Stimulated activated CD4-positive, alpha-beta T cell treated with anti-CD3 and anti-CD28 coated beads, Interleukin-15, amount 100 ng/mL, for 1 hour (primary cell): ENCODE results near the gene HEPACAM.

Experiments
- DNase-seq, 2 donors: peaks; one replicate each; pipeline ENCODE4 v3.0.0-alpha.2; 2020; ENCODE audit warnings: low read depth in 1 of 2, low spot score in 1 of 2

The HEPACAM gene

GRCh38 chr11:124943741-124944140, 7.9 kb upstream of the HEPACAM start:
- DNase-seq, result no peak

DNA sequence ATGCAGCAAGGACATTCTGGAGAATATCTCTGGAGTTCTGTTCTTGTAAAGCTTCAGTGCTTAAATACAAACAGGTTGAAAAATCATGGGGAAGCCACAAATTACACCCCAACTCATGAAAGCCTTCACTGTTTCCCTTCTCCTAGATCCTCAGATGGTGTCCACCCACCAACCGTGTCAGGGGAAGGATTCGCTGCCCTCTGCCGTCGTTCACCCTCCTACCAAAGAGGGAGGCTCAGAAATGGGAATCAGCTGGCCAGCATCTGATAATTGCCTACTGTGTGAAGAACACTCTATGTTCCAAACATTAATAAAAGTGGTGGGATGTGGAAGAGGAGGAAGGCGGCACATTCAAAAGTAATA, 7.4 kb upstream of the HEPACAM start:
- DNase-seq, result no peak

- DNase-seq, result no peak
Observed at GRCh38 chr11:124942466-124943253, 6.8 kb upstream of the HEPACAM start.

GRCh38 chr11:124941703-124942102, 5.9 kb upstream of the HEPACAM start:
- DNase-seq, result no peak

GRCh38 chr11:124938970-124939369, 3.1 kb upstream of the HEPACAM start:
- no peak for DNase-seq

- no peak for DNase-seq
Observed at GRCh38 chr11:124938206-124938765, 2.4 kb upstream of the HEPACAM start.

DNA sequence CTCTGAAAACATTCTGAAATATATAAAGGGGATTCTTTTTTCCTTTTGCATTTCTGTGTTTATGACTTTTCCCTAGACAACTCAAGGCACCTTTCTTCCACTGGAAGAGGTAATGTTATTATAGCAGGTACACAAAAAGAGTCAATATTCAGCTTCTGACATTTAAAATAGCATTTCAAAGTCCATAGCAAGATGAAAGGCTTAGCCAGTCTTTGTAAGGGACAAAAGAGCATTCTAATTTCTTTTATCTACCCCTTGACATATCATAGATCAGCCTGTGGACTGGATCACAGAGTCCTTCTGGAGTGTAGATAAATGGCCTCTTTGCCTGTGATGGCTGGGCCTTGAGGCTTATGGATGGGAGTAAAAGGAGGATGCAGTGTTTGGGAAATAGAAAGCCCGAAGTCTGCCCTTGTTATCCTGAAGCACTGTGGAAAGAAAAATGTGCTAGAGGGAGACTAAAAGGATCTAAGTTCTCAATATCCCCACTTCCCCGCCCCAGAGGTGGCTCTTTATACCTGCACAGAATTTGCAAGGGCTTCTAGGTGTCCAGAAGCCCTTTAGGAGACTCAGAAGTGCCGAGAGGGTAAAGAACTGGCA, 1.6 kb upstream of the HEPACAM start:
- DNase-seq, result no peak

DNA sequence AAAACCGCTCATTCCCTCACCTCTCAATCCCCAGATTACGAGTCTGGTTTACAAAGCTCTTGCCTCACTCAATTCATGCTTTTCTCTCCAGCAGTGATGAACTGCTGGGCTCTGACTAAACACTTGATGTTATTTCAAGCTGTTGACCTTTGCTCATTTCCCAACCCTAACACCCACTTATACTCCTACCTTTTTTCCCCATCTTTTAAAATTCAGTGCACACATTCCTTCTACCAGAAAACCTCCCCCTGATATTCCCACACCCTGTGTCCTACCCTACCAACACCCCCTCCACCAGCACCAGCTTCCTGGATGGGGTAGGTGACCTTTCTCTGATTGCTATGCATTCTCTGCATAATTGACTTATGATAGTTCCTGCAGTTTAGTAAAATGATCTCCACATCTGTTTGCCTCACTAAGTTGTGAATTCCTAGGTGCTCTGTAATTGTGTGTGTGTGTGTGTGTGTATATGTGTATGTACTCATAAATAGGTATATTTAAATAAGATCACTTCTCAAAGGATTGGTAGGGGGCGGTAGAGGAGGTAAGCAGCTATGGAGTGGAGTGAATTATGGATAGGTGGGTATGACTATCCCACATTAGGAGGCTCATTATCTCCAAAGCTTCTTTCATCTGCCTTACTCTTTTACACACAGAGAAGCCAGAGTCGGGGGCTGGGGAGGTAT, 842 bp downstream of the HEPACAM start:
- no peak for DNase-seq

GRCh38 chr11:124930799-124931198, 5.0 kb downstream of the HEPACAM start:
- no peak for DNase-seq

- no peak for DNase-seq
Observed at GRCh38 chr11:124928942-124929665, 6.7 kb downstream of the HEPACAM start.

GRCh38 chr11:124923296-124923695, 12.6 kb downstream of the HEPACAM start:
- DNase-seq, result no peak

- DNase-seq, result no peak
Observed at GRCh38 chr11:124922831-124923230, 13.0 kb downstream of the HEPACAM start.

GRCh38 chr11:124920870-124921609, 14.8 kb downstream of the HEPACAM start:
- DNase-seq, result peak; percentile 51 to 69

GRCh38 chr11:124920356-124920755, 15.5 kb downstream of the HEPACAM start:
- no peak for DNase-seq

DNA sequence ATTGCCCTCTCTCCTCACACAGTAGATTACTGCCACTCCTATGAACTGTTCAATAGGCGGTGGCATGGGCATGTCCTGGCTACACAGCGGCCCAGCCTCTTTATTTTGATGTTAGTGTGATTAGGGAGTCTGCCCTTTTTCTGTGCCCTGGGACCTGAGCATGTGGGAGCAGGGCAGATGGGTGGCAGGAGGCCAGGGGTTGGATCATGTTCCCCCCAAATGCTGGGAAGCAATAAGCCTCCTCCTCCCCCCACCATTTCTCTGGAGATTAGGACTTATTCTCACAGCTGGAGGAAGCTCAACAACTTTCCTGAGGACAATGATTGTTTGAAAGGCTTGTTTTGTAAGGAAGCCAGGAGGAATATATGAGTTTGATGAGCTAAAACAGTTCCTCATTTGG, 15.9 kb downstream of the HEPACAM start:
- DNase-seq, result no peak

GRCh38 chr11:124918950-124919349, 16.9 kb downstream of the HEPACAM start, which contains the start of gene HEPN1:
HEPN1 (plus strand) TSS chr11:124919250.
- no peak for DNase-seq

- no peak for DNase-seq
Observed at GRCh38 chr11:124917115-124917637, 18.7 kb downstream of the HEPACAM start.

DNA sequence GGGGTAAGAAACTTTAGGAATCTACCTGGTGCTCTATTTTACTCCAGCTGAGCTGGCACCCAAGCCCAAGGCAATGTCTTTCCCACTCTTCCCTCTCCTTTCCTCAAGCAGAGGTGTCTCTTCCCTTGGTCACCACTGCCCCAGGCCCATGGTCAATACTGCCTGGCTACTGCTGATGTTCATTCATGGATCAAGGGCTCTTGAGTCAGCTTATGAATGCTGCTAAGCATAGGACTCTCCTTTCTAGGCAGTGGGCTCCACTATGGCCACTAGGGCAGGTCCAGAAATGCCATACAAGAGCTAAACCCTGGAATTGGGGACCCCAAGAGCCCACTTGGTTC, 19.5 kb downstream of the HEPACAM start:
- DNase-seq, result no peak

GRCh38 chr11:124915541-124916369, 20.1 kb downstream of the HEPACAM start:
- DNase-seq, result no peak

DNA sequence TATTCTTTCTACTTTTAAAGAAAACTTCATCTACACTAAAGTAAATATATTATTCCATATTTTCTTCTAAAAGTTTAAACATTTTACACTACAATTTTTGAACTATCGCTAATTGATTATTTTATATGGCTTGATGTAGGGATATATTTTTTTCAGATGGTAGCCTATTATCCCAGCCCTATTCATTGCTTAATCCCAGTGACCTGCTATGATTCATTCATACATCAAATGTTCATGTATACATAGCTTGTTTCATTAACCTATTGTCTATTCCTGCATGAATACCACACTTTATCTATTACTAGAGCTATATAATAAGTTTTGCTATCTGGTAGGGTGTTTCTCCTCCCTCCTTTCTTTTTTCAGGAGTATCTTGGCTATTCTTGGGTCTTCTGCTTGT, 33.2 kb downstream of the HEPACAM start:
- no peak for DNase-seq
